Activated B cell treated with CpG ODN at 0.5 μM for 24 hours (primary cell): ENCODE data around the gene EFEMP2. TPM values are rescaled to one million over a fixed set of nuclear protein-coding genes. Genes with fewer than 3 reads are reported as not detected.

Experiments
- ATAC-seq: fragments of 200-7000 bp; cut with Tn5 transposase; one replicate; pipeline ENCODE4 v1.10.0; 2021; ENCODE audit warnings: low read depth, mild to moderate bottlenecking, moderate library complexity
- CTCF ChIA-PET: fragments of 350-600 bp; sonication (Branson Sonifier 250); formaldehyde crosslinking; loops from one replicate; lab custom pipeline; 2021; ENCODE audit warnings: antibody characterized with exemption; lab: Charles Lee
- POLR2A ChIA-PET: fragments of 350-600 bp; sonication (Branson Sonifier 250); formaldehyde crosslinking; loops from one replicate; lab custom pipeline; 2021; ENCODE audit warnings: antibody characterized with exemption; lab: Charles Lee
- DNase-seq: peaks from one replicate; pipeline ENCODE4 v3.0.0; 2022
- H3K27ac Mint-ChIP-seq: one replicate; pipeline ENCODE4 v1.8.0; 2020; ENCODE audit warnings: mixed read lengths
- H3K27me3 Mint-ChIP-seq: one replicate; pipeline ENCODE4 v1.8.0; 2021; ENCODE audit warnings: mixed read lengths
- H3K36me3 Mint-ChIP-seq: one replicate; pipeline ENCODE4 v1.8.0; 2021; ENCODE audit warnings: low read depth, mixed read lengths
- H3K4me1 Mint-ChIP-seq: one replicate; pipeline ENCODE4 v1.8.0; 2021; ENCODE audit warnings: mixed read lengths
- H3K4me3 Mint-ChIP-seq: one replicate; pipeline ENCODE4 v1.8.0; 2020; ENCODE audit warnings: mild to moderate bottlenecking, mixed read lengths
- H3K9me3 Mint-ChIP-seq: one replicate; pipeline ENCODE4 v1.8.0; 2020; ENCODE audit warnings: mixed read lengths
- intact Hi-C: fragments of 100-400 bp; cut with micrococcal nuclease; formaldehyde crosslinking; loops from one replicate; pipeline ENCODE4 v1.15.1; 2024
- total RNA-seq: library from RNA; stranded (reverse); gene quantifications from 2 replicates; pipeline ENCODE4 v1.2.3, GENCODE V29; 2022
- TF ChIP-seq, protein P1 (sequence below): fragments of 200-600 bp; IDR thresholded peaks from one replicate; pipeline ENCODE4 v1.8.0; 2022; ENCODE audit warnings: antibody characterized with exemption, mild to moderate bottlenecking

The EFEMP2 gene
- total RNA-seq, result 3.8 and 6.3 TPM in 2 replicates

DNA sequence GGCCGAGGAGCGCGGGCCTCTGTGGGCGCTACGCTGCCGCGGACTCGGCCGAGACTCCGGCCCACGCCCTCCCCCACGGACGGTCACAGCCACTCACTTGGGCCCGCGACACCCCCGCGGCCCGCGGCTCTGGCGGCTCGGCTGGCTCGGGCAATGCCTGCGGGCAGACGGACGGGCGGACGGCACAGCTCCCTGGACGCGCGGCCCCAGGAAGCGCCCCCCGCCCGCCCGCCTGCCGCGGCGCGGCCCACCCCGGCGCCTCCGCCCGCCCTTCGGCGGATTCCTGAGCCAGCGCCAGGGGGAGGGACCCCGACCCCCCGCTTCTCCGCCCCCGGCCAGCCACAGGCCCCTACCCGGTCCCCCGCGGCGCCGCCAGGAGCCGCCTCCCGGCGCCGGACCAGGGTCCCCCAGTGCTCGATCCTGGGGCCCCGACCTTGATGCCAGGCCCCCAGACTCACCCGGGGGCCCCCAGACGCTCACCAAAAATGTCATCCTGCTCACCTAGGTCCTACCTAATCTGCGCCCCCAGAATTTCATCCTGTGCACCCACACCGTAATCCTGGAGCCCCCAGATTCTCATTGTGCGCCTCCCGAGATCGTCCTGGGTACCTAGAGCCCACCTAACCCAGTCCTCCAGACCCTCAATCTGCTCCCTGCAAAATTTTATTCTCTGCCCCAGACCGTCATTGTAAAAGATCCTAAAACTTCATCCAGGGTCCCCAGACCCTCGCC lies at the start of gene EFEMP2:
Gene EFEMP2, minus strand, starts transcription at position 215 of the 732 bp plus-strand sequence. CDS start 446 bp downstream, outside the sequence.
- intact Hi-C loops, result loop anchor here (2.0 kb wide), 2 partner anchors 14 to 16 kb away; partner anchors contain the start of genes CFL1 and FIBP
- peak within 1 kb of the TSS; percentile 90 for H3K4me3 Mint-ChIP-seq
- H3K9me3 Mint-ChIP-seq, result no peaks in the 10 kb centered on the region
- peaks cover 5% of the 10 kb centered on the region for H3K27me3 Mint-ChIP-seq
- TF ChIP-seq, protein P1, sequence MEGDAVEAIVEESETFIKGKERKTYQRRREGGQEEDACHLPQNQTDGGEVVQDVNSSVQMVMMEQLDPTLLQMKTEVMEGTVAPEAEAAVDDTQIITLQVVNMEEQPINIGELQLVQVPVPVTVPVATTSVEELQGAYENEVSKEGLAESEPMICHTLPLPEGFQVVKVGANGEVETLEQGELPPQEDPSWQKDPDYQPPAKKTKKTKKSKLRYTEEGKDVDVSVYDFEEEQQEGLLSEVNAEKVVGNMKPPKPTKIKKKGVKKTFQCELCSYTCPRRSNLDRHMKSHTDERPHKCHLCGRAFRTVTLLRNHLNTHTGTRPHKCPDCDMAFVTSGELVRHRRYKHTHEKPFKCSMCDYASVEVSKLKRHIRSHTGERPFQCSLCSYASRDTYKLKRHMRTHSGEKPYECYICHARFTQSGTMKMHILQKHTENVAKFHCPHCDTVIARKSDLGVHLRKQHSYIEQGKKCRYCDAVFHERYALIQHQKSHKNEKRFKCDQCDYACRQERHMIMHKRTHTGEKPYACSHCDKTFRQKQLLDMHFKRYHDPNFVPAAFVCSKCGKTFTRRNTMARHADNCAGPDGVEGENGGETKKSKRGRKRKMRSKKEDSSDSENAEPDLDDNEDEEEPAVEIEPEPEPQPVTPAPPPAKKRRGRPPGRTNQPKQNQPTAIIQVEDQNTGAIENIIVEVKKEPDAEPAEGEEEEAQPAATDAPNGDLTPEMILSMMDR, result no peak
- POLR2A ChIA-PET, result interaction anchor here (1.0 to 5.2 kb wide), 12 partner anchors 11 to 258 kb away, joined by 3 to 113 read pairs (median 6); partner anchors contain the start of genes C11orf68, CCDC85B, CFL1 and FIBP
- DNase-seq, result no peak
- H3K36me3 Mint-ChIP-seq, result no peaks in the 10 kb centered on the region
- CTCF ChIA-PET, result interaction anchor here (1.2 to 2.1 kb wide), 4 partner anchors 12 to 17 kb away, joined by 3 to 25 read pairs (median 15); partner anchors contain the start of genes CCDC85B, FIBP and MUS81
- H3K27ac Mint-ChIP-seq, result peak within 1 kb of the TSS; percentile 88
- peaks cover 20% of the 10 kb centered on the region for H3K4me1 Mint-ChIP-seq
- no peak for ATAC-seq

DNA sequence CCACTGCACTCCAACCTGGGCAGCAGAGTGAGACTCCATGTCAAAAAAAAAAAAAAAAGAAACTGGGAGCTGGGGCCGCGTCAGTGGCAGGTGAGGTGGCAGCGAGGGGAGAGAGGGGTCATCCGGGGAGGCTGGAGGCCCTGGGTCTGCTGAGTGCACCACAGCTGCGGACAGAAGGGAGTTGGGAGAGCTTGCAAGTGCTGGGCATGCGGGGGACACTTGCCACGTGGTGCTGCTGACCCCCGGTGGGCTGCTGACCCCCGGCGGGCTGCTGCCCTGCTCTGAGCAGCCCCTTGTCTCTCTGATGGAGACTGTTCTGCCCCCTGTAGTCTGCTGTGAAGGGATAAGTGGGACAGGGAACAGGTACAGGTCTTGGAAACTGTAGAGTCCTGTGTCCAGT lies 49.3 kb upstream of the EFEMP2 start:
- TF ChIP-seq, protein P1, result no peak
- Mint-ChIP-seq H3K4me1 (peaks cover 31% of the 10 kb centered on the region), H3K36me3 (peaks cover 29% of the 10 kb centered on the region), H3K4me3 (no peak overlapping the region), H3K27me3 (no peaks in the 10 kb centered on the region), H3K27ac (no peak overlapping the region), H3K9me3 (no peaks in the 10 kb centered on the region)
- intact Hi-C loops, result no loop called here
- ChIA-PET POLR2A (interaction anchor here (1.3 to 4.8 kb wide), 2 partner anchors 33 to 39 kb away, joined by 6 to 55 read pairs; partner anchors contain the start of genes CCDC85B and FIBP), CTCF (interaction anchor here (2.1 kb wide), 1 partner anchor 37 kb away, joined by 6 read pairs; no protein-coding TSS in a partner anchor)
- DNase-seq (no peak), ATAC-seq (no peak)

DNA sequence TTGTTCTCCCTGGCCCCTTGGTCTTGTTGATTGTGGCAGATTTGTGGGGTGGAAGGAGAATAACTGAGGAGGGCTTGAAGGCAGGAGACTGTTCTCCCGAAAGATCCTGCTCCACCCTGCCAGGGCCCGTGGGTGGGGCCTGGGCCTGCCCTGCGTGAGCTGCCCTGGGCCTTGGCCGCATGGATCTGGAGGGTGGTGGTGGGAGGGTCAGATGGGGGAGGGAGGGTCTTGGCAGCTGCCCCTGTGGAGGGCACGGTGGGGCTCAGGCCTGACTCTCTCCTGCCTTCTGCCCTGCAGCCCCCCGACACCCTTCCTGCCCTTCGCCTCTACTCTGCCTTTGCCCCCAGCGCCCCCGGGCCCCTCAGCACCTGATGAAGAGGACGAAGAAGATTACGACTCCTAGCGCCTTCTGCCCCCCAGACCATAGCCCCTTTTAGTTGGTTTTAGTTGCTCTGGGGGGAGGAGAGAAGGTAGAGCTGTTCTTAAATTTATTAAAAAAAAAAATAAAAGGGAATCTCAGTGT lies 48.5 kb upstream of the EFEMP2 start:
- Mint-ChIP-seq H3K36me3 (peaks cover 30% of the 10 kb centered on the region), H3K4me3 (peak overlapping the region; percentile 93), H3K27me3 (no peaks in the 10 kb centered on the region), H3K4me1 (peaks cover 38% of the 10 kb centered on the region), H3K9me3 (no peaks in the 10 kb centered on the region), H3K27ac (no peak overlapping the region)
- TF ChIP-seq, protein P1, result no peak
- intact Hi-C loops, result no loop called here
- ChIA-PET POLR2A (interaction anchor here (4.8 kb wide), 1 partner anchor 32 kb away, joined by 55 read pairs; the partner anchor contains the start of genes CCDC85B and FIBP), CTCF (no interaction called here)
- DNase-seq (no peak), ATAC-seq (no peak)

DNA sequence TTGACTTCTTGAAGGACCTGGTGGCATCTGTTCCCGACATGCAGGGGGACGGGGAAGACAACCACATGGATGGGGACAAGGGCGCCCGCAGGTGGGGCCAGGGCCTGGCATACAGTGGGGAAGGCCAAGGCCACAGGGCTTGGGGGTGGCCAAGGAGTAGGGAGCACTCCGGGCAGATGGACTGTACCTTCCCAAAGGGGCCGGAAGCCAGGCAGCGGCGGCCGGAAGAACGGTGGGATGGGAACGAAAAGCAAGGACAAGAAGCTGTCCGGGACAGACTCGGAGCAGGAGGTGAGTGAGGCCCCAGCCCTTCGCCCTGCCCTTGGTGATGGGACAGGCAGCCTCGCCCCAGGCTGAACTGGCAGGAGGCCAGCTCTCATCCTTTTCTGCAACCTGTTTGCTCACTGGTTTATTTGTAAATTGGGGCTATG lies 47.8 kb upstream of the EFEMP2 start:
- Mint-ChIP-seq H3K36me3 (peaks cover 30% of the 10 kb centered on the region), H3K27me3 (no peaks in the 10 kb centered on the region), H3K4me1 (peaks cover 44% of the 10 kb centered on the region), H3K4me3 (peak overlapping the region; percentile 93), H3K9me3 (no peaks in the 10 kb centered on the region), H3K27ac (no peak overlapping the region)
- TF ChIP-seq, protein P1, result no peak
- intact Hi-C loops, result no loop called here
- ATAC-seq (no peak), DNase-seq (no peak)
- ChIA-PET POLR2A (interaction anchor here (0.6 to 4.8 kb wide), 7 partner anchors 22 to 258 kb away, joined by 3 to 55 read pairs (median 4); partner anchors contain the start of genes CCDC85B, FIBP, MUS81 and RELA), CTCF (no interaction called here)
